ENCODE measurements around the gene R3HDML. TPM values are rescaled to one million over a fixed set of nuclear protein-coding genes. Genes with fewer than 3 reads are reported as not detected.

The R3HDML gene
- total and polyA plus RNA-seq, 10 of the 15 experiments (the other 5 are each of a cell fraction or from before 2014, with no cell fraction given): not detected

DNA sequence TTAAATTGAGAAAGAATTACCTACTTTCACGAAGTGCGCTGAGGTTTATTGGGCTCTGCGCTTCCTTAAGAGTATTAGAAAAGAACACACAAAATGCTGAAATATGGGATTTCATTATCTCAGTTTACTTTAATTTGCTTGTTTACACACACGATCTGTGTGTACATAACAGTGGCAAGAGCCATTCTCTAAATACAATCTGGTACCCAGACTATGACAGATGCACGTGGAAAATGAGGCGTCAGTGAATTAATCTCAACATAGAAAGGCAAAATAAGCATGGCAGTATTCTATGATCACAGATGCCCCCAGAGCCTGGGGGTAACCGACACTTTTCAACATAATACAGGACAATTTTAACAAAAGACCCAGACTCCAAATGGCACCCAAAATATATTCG lies 34.1 kb upstream of the R3HDML start (continued):
- TF ChIP-seq CHD2 (IDR thresholded peaks at IDR 0.05; ENCODE audit: borderline replicate concordance, low read depth, low read length): no peak

DNA sequence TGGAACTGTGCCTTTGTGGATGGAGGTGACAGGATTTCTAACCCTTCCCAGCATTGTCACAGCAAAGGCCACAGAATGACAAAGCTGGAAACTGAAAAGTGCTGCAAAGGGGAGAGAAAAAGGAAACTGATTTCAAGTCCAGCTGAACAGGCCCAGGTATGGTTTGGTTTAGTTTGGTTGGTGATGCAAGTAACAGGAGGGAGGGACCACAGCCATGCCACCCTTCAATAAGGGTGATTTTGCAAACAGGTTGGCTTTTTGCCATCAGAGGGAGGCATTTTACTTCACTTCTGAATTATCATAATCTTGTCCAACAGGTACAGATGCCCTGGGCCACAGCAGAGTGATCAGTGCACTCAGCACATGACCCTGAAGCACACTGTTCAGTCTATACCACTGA lies 32.5 kb upstream of the R3HDML start:
- ChIA-PET CTCF (no interaction called here), SMC1A (ENCODE audit: uncharacterized antibody, unreplicated experiment) (no interaction called here), RAD21 (ENCODE audit: unreplicated experiment) (no interaction called here), POLR2A (no interaction called here)
- Histone ChIP-seq H3K4me1 (ENCODE audit: control insufficient read depth, insufficient read depth, low read length) (no peaks in the 10 kb centered on the region), H2AFZ (ENCODE audit: control insufficient read depth, low read depth, low read length) (no peak overlapping the region), H3K79me2 (ENCODE audit: control insufficient read depth, insufficient read depth, low read length) (no peaks in the 10 kb centered on the region; the same call in 1 of the 2 replicates), H3K9me3 (replicated peaks; ENCODE audit: control insufficient read depth, insufficient read depth, low read length) (no peaks in the 10 kb centered on the region), H3K27me3 (replicated peaks in 1 of 2; ENCODE audit: control insufficient read depth in 2 of 2, insufficient read depth in 2 of 2, low read length in 1 of 2) (no peaks in the 10 kb centered on the region), H3K9ac (ENCODE audit: control insufficient read depth, insufficient read depth, low read length) (no peak overlapping the region), H3K36me3 (ENCODE audit: control insufficient read depth in 2 of 2, insufficient read depth in 2 of 2, low read length in 1 of 2) (0 out of 4 replicates have a peak, but pooled peaks cover 0 to 2% of the 10 kb centered on the region in 2 experiments), H3K4me2 (ENCODE audit: control insufficient read depth, insufficient read depth) (no peak overlapping the region), H4K20me1 (ENCODE audit: control insufficient read depth, insufficient read depth) (no peaks in the 10 kb centered on the region), H3K4me3 (no peak overlapping the region), H3K27ac (ENCODE audit: control insufficient read depth, insufficient read depth) (no peak overlapping the region)
- no peak for DNase-seq (ENCODE audit: low read depth, low spot score)
- FAIRE-seq: no peak
- TF ChIP-seq CREM (IDR thresholded peaks at IDR 0.05; ENCODE audit: low read depth): no peak
- no peak for TF ChIP-seq SP1 (IDR thresholded peaks at IDR 0.05; ENCODE audit: low read depth, low read length)
- no peak for TF ChIP-seq NBN (IDR thresholded peaks at IDR 0.05)
- TF ChIP-seq ZSCAN29 (IDR thresholded peaks at IDR 0.05): no peak
- TF ChIP-seq MEF2A (IDR thresholded peaks at IDR 0.05; ENCODE audit: insufficient read depth, low read depth, low read length): no peak
- no peak for TF ChIP-seq BRCA1 (IDR thresholded peaks at IDR 0.05; ENCODE audit: low read depth, low read length)
- TF ChIP-seq JUND (IDR thresholded peaks at IDR 0.05; ENCODE audit: low read depth, low read length): no peak
- TF ChIP-seq ZNF24 (IDR thresholded peaks at IDR 0.05): no peak
- no peak for TF ChIP-seq CBFB (IDR thresholded peaks at IDR 0.05; ENCODE audit: low read depth)
- TF ChIP-seq POU2F2 (IDR thresholded peaks at IDR 0.05; ENCODE audit: borderline replicate concordance, low read depth, low read length): no peak
- no peak for TF ChIP-seq HCFC1 (IDR thresholded peaks at IDR 0.05; ENCODE audit: low read length)
- no peak for TF ChIP-seq ASH2L (IDR thresholded peaks at IDR 0.05; ENCODE audit: borderline replicate concordance, low read depth)
- TF ChIP-seq, protein P1, sequence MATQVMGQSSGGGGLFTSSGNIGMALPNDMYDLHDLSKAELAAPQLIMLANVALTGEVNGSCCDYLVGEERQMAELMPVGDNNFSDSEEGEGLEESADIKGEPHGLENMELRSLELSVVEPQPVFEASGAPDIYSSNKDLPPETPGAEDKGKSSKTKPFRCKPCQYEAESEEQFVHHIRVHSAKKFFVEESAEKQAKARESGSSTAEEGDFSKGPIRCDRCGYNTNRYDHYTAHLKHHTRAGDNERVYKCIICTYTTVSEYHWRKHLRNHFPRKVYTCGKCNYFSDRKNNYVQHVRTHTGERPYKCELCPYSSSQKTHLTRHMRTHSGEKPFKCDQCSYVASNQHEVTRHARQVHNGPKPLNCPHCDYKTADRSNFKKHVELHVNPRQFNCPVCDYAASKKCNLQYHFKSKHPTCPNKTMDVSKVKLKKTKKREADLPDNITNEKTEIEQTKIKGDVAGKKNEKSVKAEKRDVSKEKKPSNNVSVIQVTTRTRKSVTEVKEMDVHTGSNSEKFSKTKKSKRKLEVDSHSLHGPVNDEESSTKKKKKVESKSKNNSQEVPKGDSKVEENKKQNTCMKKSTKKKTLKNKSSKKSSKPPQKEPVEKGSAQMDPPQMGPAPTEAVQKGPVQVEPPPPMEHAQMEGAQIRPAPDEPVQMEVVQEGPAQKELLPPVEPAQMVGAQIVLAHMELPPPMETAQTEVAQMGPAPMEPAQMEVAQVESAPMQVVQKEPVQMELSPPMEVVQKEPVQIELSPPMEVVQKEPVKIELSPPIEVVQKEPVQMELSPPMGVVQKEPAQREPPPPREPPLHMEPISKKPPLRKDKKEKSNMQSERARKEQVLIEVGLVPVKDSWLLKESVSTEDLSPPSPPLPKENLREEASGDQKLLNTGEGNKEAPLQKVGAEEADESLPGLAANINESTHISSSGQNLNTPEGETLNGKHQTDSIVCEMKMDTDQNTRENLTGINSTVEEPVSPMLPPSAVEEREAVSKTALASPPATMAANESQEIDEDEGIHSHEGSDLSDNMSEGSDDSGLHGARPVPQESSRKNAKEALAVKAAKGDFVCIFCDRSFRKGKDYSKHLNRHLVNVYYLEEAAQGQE (IDR thresholded peaks at IDR 0.05; ENCODE audit: low read depth, low read length): no peak
- TF ChIP-seq, protein P2, sequence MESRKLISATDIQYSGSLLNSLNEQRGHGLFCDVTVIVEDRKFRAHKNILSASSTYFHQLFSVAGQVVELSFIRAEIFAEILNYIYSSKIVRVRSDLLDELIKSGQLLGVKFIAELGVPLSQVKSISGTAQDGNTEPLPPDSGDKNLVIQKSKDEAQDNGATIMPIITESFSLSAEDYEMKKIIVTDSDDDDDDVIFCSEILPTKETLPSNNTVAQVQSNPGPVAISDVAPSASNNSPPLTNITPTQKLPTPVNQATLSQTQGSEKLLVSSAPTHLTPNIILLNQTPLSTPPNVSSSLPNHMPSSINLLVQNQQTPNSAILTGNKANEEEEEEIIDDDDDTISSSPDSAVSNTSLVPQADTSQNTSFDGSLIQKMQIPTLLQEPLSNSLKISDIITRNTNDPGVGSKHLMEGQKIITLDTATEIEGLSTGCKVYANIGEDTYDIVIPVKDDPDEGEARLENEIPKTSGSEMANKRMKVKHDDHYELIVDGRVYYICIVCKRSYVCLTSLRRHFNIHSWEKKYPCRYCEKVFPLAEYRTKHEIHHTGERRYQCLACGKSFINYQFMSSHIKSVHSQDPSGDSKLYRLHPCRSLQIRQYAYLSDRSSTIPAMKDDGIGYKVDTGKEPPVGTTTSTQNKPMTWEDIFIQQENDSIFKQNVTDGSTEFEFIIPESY (IDR thresholded peaks at IDR 0.05): no peak
- TF ChIP-seq TAF1 (IDR thresholded peaks at IDR 0.05; ENCODE audit: borderline replicate concordance, low read depth, low read length): no peak
- TF ChIP-seq, protein P3, sequence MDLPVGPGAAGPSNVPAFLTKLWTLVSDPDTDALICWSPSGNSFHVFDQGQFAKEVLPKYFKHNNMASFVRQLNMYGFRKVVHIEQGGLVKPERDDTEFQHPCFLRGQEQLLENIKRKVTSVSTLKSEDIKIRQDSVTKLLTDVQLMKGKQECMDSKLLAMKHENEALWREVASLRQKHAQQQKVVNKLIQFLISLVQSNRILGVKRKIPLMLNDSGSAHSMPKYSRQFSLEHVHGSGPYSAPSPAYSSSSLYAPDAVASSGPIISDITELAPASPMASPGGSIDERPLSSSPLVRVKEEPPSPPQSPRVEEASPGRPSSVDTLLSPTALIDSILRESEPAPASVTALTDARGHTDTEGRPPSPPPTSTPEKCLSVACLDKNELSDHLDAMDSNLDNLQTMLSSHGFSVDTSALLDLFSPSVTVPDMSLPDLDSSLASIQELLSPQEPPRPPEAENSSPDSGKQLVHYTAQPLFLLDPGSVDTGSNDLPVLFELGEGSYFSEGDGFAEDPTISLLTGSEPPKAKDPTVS (IDR thresholded peaks at IDR 0.05; ENCODE audit: low read depth, low read length): no peak
- no peak for TF ChIP-seq HDAC2 (IDR thresholded peaks at IDR 0.05)
- no TSS peak for BruUV-seq (replicated peaks)
- in situ Hi-C loops (cut with MboI) (no loop called here), intact Hi-C loops (cut with micrococcal nuclease; ENCODE audit: unreplicated experiment) (no loop called here)
- ATAC-seq: no peak
